ENCODE measurements around the gene MORN3. TPM values are rescaled to one million over a fixed set of nuclear protein-coding genes. Genes with fewer than 3 reads are reported as not detected.

The MORN3 gene
- total and polyA plus RNA-seq, 10 of the 15 experiments (the other 5 are each of a cell fraction or from before 2014, with no cell fraction given), result 0.08 to 0.34 (median 0.17) TPM

- TF ChIP-seq CUX1 (IDR thresholded peaks at IDR 0.05; ENCODE audit: insufficient replicate concordance, low read depth, low read length) (no peak), SMARCA5 (IDR thresholded peaks at IDR 0.05) (no peak), SREBF2 (IDR thresholded peaks at IDR 0.05; ENCODE audit: low read length) (no peak), BACH1 (IDR thresholded peaks at IDR 0.05; ENCODE audit: borderline replicate concordance) (no peak), NRF1 (conservative IDR thresholded peaks at IDR 0.05; ENCODE audit: low read depth, low read length) (no peak), ZBED1 (IDR thresholded peaks at IDR 0.05; ENCODE audit: borderline replicate concordance) (no peak), E2F4 (IDR thresholded peaks at IDR 0.05; ENCODE audit: low read depth, low read length) (no peak), NFYA (IDR thresholded peaks at IDR 0.05; ENCODE audit: borderline replicate concordance, low read depth, low read length) (no peak)
Observed at GRCh38 chr12:121673013-121673511, 3.6 kb upstream of the MORN3 start (continued).
